HG02973 (cell line): Measurements from ENCODE around the gene PLAAT5.

Experiments
- ATAC-seq: cut with Tn5 transposase; IDR thresholded peaks from one replicate; pipeline ENCODE4 v1.9.1; 2021; ENCODE audit warnings: moderate library complexity; ENCODE audit not compliant: unreplicated experiment

PLAAT5 gene

GRCh38 chr11:63516109-63516508 lies 25.1 kb upstream of the PLAAT5 start:
- no peak for ATAC-seq

DNA sequence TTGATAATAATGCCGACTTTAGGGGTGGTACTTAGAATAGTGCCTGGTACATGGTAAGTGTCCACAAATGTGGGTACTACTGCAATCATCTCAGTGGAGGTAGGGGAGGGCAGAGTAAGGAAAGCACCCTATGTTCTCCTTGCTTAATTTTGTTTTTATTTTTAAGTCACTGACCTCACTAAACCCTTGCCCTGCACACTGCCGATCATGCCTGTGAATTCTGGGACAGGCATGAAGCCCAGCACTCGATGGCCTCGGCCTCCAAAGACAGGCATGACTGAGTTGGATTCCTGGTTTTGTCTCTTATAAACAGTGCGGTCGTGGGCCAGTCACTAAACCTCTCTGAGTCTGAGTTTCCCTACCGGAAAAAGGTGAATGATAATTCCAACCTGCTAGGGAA lies 21.8 kb upstream of the PLAAT5 start:
- ATAC-seq: no peak

DNA sequence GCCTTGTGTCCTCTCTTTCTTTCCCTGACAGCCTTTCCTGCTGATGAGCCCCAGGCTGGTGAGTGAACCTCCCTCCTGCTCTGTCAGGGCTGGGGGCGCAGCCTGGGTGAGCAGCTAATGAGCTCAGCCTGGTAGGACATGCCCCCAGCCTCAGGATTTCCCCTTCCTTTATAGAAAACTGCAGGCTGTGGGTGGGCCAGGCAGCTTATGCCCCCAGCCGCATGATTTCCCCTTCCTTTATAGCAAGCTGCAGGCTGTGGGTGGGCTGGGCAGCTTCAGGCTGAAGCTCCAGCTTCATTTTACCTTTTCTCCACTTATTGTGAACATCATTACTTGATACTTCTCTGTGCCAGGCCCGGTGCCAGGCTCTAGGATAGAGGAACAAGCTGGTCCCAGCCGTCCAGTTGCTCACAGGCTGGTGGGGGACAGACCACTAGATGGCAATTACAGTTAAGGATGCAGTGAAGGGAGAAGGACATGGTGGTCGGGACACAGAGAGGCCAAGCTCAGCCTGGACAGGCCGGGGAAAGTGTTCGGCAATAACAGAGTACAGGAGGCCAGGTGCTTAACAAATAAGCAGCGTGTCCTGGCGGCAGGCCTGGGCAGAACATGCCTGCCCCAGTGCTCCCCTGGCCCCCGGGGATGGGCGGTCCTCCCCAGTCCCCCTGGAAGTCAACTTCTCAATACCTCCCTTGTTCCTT lies 20.2 kb upstream of the PLAAT5 start:
- no peak for ATAC-seq

GRCh38 chr11:63510360-63511047 lies 19.5 kb upstream of the PLAAT5 start:
- ATAC-seq: no peak

GRCh38 chr11:63508745-63509144 lies 17.8 kb upstream of the PLAAT5 start:
- no peak for ATAC-seq

GRCh38 chr11:63508009-63508408 lies 17.0 kb upstream of the PLAAT5 start:
- no peak for ATAC-seq

- ATAC-seq: no peak
Observed at GRCh38 chr11:63507511-63507910, 16.5 kb upstream of the PLAAT5 start.

DNA sequence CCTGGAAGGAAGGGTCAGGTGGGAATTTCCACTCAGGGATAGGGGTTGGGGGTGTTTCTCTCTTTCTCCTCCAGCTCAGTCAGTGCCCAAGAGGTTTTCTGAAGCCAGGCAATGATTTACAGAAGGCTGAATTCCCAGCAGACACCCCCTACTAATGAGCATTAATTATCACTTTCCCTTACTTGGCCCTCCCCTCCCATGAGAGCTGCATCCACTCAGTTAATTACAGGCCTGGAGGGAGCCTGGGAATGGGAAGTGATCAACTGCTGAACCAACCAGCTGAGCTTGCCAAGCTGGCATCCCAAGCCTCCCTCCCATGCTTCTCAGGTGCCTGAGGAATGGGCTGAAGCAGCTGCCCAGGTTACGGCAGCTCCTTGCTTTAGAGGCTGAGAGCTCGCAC lies 15.9 kb upstream of the PLAAT5 start:
- no peak for ATAC-seq

DNA sequence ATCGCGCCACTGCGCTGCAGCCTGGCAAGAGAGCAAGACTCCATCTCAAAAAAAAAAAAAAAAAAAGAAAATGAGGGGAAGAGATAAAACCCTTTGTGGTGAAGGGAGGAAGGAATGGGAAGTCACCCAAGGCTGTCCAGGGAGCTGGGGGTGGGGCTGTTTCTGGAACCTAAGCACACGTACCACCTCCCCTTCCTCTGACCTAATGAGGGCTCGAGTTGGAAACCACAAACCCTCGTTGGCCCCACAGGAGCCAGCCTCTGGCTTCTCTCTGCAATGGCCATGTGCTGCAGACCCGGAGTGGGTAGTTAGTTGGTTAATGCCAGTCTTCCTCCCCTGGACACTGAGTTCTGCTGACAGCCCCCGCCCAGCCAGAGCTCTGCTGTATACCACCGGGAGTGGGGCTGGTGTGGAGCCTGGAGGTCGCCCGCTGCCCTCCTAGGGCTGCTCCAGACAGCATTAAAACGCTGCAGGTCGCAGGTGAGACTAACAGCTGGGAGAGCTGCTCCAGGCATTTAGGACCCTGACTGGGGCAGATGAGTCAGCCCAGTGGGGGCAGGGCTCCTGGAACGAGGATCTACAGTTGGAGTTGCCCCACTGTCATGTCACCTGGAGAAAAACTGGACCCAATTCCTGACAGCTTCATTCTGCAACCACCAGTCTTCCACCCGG lies 15.0 kb upstream of the PLAAT5 start, which contains the start of gene LGALS12:
Gene LGALS12 (plus strand): TSS at position 228 of the 672 bp plus-strand sequence. CDS start 375 bp downstream, at position 603.
- no peak for ATAC-seq

GRCh38 chr11:63504933-63505586 lies 14.1 kb upstream of the PLAAT5 start:
- no peak for ATAC-seq

- no peak for ATAC-seq
Observed at GRCh38 chr11:63504054-63504453, 13.1 kb upstream of the PLAAT5 start.

DNA sequence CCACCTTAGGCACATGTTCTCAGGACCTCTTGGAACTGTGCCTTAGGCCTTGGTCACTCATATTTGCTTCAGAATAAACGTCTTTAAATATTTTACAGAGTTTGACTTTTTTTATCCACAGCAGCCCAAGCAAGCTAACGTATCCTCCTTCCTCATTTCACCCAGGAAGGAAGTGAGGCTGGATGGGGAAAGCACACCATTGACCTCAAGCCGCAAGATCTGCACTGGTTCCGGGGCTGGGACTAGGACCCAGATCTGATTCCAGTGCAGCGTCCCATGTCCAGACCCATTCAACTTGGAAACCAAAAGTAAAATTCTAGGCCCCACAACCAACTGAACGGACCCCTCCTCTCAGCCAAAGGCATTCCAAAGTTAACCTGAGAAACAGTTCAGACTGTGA lies 12.5 kb upstream of the PLAAT5 start:
- ATAC-seq: no peak

- no peak for ATAC-seq
Observed at GRCh38 chr11:63502252-63502820, 11.4 kb upstream of the PLAAT5 start.

DNA sequence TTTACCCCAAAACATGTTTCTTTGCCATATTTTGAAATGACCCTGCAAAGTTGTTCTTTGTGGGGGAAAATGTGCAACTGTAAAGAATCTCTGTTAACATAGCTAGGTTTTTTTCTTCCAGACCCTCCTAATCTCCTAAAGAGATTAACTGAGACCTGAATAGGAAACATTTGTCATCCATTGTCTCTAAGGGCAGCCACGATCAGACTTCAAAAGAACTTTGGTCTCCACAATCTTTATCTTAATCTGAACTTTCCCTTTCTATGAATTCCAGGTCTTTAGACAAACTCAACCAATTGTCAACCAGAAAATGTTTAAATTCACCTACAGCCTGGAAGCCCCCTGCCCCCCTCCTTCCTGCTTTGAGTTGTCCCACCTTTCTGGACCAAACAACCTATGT lies 10.3 kb upstream of the PLAAT5 start:
- no peak for ATAC-seq

DNA sequence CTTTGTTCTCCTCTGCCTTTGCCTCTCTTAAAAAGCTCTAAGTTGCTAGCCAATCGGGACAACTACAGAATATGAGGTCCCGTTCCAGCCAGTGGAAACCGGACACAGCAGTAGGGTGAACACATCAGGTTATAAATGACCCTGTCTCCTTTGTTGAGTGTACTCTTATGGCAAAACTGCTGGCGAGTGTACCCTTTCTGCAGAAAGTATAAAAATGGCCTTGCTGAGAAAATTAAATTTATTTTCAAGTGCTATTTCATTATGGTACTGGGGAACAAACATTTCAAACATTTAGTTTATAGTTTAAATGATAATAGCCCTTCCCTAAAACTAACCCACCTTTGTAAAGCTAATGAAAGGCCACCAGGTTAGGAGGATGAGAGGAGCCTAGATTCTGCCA lies 8.9 kb upstream of the PLAAT5 start:
- ATAC-seq: no peak

- no peak for ATAC-seq
Observed at GRCh38 chr11:63494975-63495374, 4.0 kb upstream of the PLAAT5 start.

GRCh38 chr11:63493127-63493526 lies 2.2 kb upstream of the PLAAT5 start:
- no peak for ATAC-seq

- no peak for ATAC-seq
Observed at GRCh38 chr11:63492441-63492840, 1.5 kb upstream of the PLAAT5 start.

GRCh38 chr11:63491636-63492372 lies 837 bp upstream of the PLAAT5 start:
- ATAC-seq: no peak

- ATAC-seq: no peak
Observed at GRCh38 chr11:63491240-63491587, 247 bp upstream of the PLAAT5 start.

GRCh38 chr11:63489879-63490278 lies 1.1 kb downstream of the PLAAT5 start:
- no peak for ATAC-seq
